Suppressor macrophage (primary cell): ENCODE data around the gene UCN.
"Not testable (repeated sequence)": the region's sequence is repeated elsewhere in the genome, so short reads cannot be mapped to it uniquely, and the experiment has no call there.

ENCODE experiments used
- DNase-seq, 4 experiments: peaks; one replicate each; pipeline ENCODE4 v3.0.0-alpha.2; 2020 to 2022

UCN gene

DNA sequence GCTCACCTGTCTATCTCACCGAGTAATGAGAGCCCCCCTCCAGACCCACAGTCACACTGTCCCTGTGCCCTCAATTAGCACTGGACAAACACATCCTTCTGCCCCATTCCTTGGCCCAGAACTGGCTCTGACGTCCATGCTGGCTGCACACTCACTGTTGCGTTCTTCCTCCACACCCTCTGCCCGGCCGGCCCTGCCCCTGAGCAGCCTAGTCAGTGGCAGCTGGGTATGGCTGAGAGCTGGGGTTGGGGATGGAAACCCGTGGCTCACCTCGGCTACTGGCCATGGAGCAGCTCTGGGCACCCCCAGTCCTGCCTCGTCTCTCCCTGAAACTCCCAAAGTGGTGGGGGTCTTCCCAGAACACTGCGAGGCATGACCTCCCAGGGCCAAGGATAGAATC is 6.5 kb upstream of the UCN start:
- no peak for DNase-seq

DNA sequence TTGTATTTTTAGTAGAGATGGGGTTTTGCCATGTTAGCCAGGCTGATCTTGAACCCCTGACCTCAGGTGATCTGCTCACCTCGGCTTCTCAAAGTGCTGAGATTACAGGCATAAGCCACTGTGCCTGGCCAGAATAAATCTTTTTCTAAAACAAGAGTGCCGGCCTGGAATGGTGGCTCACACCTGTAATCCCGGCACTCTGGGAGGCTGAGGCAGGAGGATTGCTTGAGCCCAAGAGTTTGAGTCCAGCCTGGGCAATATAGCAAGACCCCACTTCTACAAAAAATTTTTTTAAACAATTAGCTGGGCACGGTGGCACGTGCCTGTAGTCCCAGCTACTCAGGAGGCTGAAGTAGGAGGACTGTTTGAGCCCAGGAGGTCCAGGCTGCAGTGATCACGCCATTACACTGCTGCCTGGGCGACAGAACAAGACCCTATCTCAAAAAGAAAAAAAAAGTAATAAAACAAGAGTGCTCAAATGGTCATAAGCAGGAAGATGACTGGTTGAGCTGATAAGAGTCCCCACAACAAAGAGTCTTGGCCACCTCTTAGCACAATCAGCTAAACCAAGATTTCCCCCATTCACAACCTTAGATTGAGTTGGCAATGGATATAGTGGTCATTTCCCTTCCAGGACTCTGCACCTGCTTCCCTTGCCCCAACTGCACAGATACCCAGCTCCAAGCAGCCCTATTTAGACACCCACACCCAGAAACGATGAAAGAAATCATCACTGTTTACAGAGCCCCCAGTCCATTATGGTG is 5.8 kb upstream of the UCN start:
- no peak for DNase-seq

DNA sequence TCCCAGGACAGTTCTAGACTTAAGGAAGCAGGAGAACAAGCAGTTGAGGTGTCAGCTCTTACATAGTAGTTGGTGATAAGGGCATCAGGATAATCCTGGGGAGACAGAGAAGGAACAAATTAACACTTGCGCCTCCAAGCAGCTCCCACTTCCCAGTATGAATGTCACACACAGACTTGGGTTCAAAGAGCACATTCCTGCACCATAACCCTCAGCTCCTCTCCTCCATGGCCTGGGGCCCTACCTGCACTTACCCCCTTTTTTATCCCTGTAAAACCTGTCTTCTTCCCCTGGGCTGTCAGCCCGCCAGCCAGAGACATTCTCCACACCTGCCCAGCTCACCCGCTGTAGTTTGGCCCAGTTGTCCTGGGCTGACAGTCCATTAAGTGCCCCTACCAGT is 3.9 kb upstream of the UCN start:
- DNase-seq: no peak

DNA sequence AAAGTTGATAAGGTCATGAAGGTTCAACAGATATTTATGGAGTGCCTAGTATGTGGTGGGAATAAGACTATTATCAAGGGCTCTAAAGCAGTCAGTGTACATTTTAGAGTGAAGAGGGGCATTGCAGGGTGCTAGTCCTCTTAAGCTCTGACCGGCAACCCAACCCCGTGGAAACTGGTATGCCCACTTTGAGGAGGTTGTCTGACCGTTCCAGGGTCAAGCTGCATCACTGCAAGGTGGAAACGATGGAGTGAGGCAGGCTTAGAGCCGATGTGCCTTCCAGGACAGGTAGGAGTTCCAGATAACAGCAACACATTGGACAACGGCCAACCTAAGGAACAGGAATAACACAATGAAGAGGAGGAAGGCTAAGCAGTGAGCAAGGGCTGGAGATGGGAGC is 1.4 kb upstream of the UCN start:
- no peak for DNase-seq

DNA sequence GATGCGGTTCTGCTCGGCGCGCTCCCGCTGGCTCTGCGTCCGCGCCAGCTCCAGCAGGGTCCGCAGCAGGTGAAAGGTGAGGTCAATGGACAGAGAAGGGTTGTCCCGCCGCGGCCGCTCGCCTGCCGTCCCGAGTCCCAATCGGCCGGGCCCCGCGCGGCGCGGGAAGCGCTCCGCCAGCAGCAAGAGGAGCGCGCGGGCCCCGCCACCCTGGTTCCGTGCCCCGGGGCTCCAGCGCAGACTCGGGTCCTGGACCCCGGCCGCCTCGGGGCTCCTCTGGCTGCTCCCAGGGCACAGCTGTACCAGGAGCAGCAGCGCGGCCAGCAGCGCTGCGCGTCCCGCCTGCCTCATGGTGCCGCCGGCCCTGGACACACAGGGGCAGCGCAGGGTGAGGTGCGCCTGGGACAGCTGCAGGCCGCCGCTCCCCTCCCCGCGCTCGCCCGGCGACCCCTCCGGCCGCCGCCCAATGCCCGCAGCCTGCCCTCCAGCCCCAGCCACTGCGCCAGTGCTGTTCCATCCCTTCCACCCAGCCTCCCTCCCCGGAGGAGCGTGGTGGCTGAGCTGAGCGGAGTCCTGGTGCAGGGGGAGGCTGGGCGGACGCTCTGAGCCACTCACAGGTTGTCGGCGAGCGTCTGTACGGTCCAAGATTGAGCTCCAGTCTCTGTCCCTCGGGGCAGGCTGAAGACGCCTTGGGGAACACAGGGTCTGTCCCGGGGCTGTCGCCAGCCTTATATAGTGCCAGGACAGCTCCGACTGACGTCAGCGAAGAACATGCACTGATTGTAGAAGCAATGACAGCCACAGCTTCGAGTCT is 493 bp downstream of the UCN start:
- peak in 1 of 4 experiments; percentile 20 for DNase-seq

DNA sequence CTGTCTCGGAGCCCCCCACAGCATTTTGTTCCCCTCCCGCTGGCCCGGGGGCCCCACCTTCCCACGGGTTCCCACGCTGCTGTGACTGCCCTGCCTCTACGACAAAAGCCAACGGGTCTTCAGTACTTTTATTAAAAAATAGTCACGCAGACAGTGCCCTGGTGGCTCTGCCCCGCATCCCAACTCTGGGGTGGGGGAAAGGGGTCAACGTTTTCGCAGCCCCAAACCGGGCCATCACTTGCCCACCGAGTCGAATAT is 1.0 kb downstream of the UCN start:
- no peak for DNase-seq

DNA sequence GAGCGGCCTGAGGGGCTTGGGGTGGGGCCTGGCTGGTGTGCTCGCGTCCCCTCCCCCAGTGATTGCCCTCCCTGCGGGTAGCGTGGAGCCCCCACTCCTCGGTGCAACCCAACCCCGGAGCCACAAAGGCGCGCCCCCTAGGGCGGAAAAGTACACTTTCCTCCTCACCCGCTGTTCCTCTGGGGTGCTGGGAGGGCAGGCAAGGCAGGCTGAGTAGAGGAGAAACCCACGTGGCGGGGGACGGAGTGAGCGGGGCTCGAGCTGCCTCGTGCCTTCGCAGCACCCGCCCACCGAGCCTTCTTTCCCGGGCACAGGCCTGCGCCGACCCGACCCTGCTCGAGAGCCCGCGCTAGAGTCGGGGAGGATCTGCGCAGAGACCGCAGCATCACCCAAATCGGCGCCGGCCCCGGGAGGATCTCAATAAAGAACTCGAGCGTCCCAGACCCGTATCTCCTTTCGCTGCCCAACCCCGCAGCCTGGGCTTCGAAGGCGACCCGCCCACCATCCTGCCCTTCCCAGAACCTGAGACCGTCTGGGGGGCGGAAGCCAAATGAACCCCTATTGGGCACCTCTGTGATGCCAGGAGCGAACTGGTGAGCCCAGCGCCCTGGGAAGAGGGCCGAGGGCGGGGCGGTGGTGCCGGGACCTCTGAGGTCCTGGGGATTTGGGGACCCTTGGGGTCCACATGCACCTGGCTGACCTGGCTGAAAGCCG is 1.5 kb downstream of the UCN start:
- peak in 2 of 4 experiments; percentile 32 to 55 for DNase-seq

DNA sequence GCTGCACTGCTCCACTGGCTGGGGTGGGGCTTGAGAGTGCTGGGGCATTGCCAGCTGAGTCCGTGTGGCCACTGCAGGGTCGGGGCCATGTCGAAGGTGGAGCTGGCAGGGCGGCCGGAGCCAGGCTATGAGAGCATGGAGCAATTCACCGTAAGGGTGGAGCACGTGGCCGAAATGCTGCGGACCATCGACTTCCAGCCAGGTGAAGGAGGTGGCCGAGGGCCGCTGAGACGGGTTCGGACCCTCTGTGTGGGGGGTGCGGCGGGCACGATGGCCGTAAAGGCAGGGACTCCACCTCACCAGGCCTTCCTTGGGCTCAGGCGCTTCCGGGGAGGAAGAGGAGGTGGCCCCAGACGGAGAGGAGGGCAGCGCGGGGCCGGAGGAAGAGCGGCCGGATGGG is 2.1 kb downstream of the UCN start:
- no peak for DNase-seq

DNA sequence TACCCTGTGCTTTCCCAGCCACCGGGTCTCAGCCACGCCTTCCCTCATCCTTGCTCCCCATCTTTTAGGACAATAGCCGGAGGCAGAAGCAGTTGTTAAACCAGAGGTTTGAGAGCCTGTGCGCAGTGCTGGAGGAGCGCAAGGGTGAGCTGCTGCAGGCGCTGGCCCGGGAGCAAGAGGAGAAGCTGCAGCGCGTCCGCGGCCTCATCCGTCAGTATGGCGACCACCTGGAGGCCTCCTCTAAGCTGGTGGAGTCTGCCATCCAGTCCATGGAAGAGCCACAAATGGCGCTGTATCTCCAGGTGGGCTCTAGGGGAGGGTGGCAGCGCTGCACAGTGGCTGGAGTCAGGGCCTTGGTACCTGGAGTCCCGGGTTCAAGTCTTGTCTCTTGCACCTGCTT is 2.7 kb downstream of the UCN start:
- DNase-seq: no peak

DNA sequence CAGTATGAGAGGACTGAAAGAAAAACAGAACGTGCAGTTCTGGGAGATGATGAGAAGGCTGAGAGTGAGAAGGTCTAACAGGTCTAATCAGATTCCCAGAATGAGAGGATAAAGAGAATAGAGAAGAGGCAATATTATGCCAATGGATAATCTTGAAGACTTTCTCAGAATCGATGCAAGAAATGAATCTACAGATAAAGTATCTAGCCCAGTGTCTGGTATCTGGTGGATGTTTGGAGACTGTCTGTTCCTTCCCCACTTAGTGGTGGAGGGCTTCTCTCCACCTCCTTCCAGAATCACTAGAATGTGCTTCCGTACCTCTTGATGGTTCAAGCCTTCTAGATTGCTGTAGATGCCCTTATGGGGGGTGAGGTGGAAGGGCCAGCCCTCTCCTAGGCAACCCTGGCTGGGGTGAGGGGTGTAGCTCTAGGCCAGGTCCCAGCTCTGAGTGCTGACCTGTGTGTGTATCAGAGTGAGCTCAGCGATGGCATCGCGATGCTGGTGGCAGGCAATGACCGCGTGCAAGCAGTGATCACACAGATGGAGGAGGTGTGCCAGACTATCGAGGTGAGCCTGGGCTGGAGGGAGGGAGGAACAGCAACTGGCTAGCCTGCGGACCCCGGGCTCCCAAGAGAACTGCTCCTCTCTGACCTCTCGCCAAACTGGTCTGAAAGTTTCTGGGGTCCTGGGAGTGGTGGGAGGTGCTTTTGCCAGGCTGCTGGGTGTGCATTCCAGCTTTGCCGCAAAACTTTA is 3.6 kb downstream of the UCN start:
- DNase-seq: no peak

DNA sequence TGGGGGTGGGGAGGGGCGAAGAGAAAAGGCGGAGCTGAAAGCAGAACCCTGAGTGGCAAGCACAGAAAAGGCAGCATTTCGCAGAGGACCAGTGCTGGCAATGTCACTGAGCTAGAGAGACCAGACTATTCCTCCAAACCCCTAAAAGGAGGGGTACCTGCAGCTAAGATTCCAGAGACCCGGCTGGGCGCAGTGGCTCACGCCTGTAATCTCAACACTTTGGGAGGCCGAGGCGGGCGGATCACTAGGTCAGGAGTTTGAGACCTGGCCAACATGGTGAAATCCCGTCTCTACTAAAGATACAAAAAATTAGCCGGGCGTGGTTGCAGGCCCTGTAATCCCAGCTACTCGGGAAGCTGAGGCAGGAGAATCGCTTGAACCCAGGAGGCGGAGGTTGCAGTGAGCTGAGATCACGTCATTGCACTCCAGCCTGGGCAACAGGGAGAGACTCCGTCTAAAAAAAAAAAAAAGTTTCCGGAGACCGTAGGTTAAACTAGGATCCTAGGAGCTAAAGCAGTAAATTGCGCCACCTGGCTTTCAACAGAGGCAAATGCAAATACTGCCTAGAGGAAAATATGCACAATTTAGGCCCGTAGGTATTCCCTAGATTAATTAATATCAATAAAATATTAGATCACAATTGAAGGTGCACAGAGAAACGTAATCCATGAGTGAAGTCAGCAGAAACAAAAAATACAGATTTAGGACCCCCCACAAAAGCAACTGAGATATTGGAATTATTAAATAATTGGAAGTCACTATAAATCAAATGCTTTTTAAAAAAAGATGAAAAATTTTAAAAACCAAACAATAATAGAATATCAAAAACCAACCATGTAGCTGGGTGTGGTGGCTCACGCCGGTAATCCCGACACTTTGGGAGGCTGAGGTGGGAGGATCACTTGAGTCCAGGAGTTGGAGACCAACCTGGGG is 4.9 kb downstream of the UCN start:
- DNase-seq: peak; percentile 78 to 92 (median 86)

DNA sequence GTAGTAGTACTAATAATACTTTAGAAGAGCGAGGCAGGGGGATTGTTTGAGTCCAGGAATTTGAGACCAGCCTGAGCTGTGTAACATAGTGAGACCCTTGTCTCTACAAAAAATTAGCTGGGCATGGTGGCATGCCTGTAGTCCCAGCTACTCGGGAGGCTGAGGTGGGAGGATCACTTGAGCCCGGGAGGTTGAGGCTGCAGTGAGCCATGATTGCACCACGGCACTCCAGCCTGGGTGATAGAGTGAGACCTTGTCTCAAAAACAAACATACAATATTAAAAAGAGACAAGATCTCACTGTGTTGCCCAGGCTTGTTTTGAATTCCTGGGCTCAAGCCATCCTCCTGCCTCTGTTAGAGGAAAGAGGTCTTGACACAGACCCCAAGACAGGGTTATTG is 7.6 kb downstream of the UCN start:
- not testable (repeated sequence) for DNase-seq

DNA sequence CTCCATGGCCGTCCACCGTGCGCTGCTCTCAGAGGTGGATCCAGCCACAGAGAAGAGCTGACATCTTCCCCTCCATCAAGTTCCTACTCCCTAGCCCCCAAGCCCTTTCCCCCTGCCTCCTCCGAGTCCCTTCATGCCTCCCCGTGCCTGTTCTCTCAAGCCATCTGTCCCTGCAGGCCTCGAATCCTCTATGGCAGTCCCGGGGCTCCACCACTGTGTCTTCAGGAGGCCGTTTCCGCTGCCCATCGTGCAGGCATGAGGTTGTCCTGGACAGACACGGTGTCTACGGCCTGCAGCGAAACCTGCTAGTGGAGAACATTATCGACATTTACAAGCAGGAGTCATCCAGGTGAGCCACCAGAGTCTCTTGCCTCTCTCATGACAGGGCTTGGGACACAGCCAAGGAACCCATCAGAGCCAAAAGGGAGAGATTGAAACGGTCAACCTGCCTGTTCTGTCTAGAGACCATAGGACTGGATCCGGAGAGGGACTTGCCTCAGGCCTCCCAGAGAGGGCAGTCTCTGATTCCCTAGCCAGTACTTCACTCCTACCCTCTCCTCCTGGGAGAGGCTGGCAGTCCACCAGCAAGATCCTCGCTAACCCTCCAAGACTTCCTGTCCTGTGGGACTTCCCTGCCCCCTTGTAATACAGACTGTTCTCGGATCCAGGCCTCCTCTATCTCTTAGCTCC is 9.7 kb downstream of the UCN start:
- no peak for DNase-seq

DNA sequence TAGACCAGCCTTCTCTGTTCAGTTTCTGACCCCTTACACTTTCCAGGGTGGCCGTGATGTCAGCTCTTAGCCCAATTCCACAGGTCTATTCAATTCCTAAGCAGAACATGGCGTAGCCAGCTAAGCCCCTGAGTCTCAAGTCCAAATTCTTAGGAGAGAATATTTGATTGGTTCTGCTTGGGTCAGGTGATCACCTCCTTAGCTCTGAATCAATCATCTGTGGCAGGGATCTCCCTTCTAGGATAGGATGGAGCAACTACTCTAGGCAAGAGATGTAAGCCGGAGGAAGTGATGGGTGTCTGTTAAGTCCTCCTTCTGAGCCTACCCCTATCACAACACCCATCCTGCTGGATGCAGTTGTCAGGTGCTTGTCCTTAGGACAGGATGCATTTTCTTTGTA is 11.1 kb downstream of the UCN start:
- no peak for DNase-seq

DNA sequence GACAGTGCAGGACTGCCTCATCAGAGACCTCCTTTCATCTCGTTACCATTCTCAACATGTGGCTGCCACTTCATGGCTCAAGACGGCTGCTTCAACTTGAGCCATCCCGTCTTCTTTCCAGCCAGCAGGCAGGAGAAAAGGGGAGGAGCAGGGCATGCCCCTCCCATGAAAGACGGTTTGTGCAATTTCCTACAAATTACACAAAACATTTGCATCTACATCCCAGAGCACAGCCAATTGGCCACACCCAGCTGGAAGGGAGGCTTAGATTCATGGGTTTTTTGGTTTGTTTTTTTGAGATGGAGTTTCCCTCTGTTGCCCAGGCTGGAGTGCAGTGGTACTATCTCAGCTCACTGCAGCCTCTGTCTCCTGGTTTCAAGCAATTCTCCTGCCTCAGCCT is 11.8 kb downstream of the UCN start:
- peak in 2 of 4 experiments; percentile 26 to 30 for DNase-seq

DNA sequence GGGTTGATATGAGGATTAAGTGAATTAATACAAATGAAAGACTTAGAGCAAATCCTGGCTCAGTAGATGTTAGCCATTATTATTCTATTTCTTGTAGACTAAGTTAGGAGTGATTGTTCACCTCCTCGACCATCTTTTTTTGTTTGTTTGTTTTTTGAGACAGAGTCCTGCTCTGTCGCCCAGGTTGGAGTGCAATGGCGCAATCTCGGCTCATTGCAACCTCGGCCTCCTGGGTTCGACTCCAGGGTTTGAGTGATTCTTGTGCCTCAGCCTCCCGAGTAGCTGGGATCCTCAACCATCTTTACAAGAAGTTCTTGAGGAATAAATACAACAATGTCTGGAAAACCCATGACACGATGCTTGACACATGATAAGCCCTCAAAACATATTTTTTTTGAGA is 13.3 kb downstream of the UCN start:
- no peak for DNase-seq

DNA sequence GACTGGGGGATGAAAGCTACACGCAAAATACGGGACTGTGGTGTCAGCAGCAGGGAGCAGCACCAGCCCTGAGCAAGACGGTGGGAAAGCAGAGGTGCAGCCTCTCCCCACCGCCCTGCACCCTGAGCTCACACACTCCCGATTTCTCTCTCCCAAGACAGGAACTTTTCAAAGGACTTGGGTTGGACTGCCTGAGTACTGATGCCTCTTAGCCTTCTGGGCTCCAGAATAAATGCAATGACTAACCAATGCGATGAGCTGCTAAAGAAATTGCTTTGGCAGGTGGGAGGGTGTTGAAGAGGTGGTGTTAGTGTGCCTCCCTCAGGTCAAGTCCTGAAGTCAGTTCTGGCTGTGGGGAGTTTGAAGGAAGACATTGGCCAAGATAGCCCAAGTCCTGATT is 16.4 kb downstream of the UCN start:
- DNase-seq: no peak

DNA sequence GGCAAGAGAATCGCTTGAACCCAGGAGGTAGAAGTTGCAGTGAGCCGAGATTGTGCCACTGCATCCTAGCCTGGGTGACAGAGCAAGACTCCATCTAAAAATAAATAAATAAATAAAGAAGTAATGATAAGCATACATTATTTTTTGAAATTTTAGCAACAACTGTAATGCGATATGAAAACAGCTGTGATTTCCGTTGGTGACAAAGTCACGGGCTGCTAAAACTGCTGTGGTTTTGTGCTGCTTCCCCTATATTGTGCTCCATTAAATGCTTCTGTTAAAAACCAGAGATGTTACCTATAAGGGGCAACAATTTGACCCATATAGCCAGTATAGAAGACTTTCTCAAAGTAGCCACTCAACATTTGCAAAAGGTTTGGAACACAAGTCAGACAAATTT is 17.7 kb downstream of the UCN start:
- DNase-seq: no peak

DNA sequence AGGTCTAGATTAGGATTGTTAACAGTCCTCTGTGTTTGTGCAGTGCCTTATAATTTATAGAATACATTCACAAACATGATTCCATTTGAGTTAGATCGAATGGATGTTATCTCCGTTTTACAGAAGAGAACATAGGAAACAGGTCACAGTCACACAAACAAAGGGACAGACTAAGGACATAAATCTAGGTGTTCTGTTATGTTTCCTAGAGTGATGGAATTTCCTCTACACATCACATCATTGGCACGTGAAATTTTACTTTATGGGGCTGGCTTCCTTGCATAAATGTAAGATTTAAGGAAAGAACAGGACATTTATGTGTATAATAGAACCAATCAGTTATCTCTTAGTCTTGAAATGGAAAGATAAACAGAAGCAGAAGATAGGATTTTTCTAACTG is 19.6 kb downstream of the UCN start:
- DNase-seq: no peak

DNA sequence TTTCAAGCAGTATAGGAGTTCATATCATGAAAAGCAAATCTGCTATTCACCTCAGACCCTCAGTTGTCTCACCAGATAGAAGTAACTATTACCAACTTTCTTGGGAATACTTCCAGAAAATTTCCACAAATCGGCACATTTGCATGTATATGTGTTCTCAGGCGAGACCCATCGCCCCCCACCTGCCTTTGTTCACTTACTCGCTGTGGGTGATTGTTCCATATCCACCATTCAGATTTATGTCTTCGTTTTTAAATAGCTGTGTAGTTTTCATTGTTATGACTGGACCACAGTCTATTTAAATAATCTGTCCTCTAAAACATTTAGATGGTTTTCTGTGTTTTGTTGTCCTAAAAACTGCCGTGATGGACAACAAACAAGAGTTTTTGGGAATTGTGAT is 22.8 kb downstream of the UCN start:
- DNase-seq: no peak

DNA sequence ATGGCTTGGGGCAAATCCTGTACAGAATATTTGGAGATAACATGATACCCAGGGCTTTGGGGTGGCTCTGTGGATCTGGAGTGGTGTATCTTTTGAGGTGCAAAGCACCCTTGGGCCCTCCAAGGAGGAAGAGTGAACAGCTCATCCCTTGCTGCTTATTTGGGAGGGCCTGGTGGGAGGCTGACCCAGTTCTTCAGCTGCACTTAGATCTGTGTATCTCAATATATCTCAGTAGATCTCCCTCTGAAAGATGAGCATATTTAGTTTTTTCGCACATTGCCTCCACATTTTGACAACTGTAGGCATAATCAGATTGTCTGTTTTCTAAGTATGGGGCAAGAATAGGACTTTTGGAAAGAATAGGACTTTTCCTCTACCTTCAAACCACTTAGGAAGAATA is 23.2 kb downstream of the UCN start:
- DNase-seq: no peak
